Type B pancreatic cell (in vitro differentiated cells): ENCODE results near the gene PTPRF. TPM values are rescaled to one million over a fixed set of nuclear protein-coding genes. Genes with fewer than 3 reads are reported as not detected.

Experiments
- DNase-seq: peaks from one replicate; pipeline ENCODE4 v3.0.0; 2021; ENCODE audit warnings: mixed read lengths; ENCODE audit not compliant: unreplicated experiment; ENCODE audit errors: extremely low spot score
- H3K27ac Mint-ChIP-seq: 2 replicates; pipeline ENCODE4 v1.8.0; 2021; ENCODE audit warnings: mild to moderate bottlenecking, mixed read lengths
- H3K27me3 Mint-ChIP-seq: 2 replicates; pipeline ENCODE4 v1.8.0; 2021; ENCODE audit warnings: mixed read lengths
- H3K36me3 Mint-ChIP-seq: 2 replicates; pipeline ENCODE4 v1.8.0; 2021; ENCODE audit warnings: mixed read lengths
- H3K4me1 Mint-ChIP-seq: one replicate; pipeline ENCODE4 v1.8.0; 2021; ENCODE audit warnings: mixed read lengths; ENCODE audit not compliant: unreplicated experiment
- H3K4me3 Mint-ChIP-seq: 2 replicates; pipeline ENCODE4 v1.8.0; 2021; ENCODE audit warnings: mild to moderate bottlenecking, mixed read lengths
- H3K9me3 Mint-ChIP-seq: 2 replicates; pipeline ENCODE4 v1.8.0; 2021; ENCODE audit warnings: mixed read lengths
- CTCF ChIP-seq: fragments of 200-600 bp; sonication (generic); conservative IDR thresholded peaks from 2 replicates; pipeline ENCODE4 v1.5.0; 2021; ENCODE audit warnings: antibody characterized with exemption, mild to moderate bottlenecking
- total RNA-seq: library from RNA; stranded (reverse); gene quantifications from 2 replicates; pipeline ENCODE4 v1.2.1, GENCODE V29; 2021; ENCODE audit warnings: low replicate concordance

Gene PTPRF
- total RNA-seq, 1 donor from 2014 or later = 260 TPM

- no peak overlapping the region for H3K4me3 Mint-ChIP-seq
- peaks cover 10% of the 10 kb centered on the region for H3K36me3 Mint-ChIP-seq
- no peaks in the 10 kb centered on the region for H3K9me3 Mint-ChIP-seq
- no peak for DNase-seq
- H3K4me1 Mint-ChIP-seq = no peaks in the 10 kb centered on the region
- no peaks in the 10 kb centered on the region for H3K27me3 Mint-ChIP-seq
- H3K27ac Mint-ChIP-seq = peak overlapping the region; percentile 29
- TF ChIP-seq CTCF = no peak
Observed at GRCh38 chr1:43622901-43623780, 92.5 kb downstream of the PTPRF start.

DNA sequence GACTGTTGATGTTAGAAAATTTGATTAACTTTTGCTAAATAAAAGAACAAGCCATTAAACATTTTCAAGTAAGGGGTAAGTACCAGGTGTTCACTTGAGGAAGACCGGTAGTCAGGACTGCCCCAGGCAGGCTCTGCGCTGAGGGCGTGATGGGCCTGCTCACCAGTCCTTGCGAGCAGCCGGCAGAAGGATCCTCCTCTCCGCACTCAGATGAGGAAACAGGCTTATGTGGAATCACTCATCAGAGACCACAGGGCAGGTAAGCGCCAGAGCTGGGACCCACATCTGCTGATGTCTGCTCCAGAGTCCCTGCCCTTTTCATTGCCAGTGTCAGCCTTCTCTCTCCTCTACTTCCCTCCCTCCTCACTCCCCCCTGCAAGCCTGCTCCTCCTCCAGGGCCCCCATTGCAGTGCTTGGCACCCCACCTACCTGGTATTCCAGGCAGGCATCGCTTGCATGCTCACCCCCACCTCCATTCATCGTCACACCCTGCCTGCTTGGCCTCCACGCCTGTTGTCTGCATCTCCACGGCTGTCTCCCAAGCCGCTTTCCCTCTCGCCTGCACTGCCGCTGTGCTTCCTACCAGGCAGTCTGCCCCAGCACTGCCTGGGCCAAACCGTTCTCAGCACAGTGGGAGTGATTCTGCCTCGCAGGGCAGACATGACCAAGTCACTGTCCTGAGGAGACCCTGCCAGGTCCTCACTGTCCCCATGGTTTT lies 94.5 kb downstream of the PTPRF start:
- H3K4me1 Mint-ChIP-seq = no peaks in the 10 kb centered on the region
- H3K27me3 Mint-ChIP-seq = no peaks in the 10 kb centered on the region
- DNase-seq = no peak
- H3K9me3 Mint-ChIP-seq = no peaks in the 10 kb centered on the region
- H3K4me3 Mint-ChIP-seq = no peak overlapping the region
- no peak overlapping the region for H3K27ac Mint-ChIP-seq
- TF ChIP-seq CTCF = no peak
- H3K36me3 Mint-ChIP-seq = peaks cover 10% of the 10 kb centered on the region

GRCh38 chr1:43632135-43632670 lies 101.5 kb downstream of the PTPRF start:
- Mint-ChIP-seq H3K4me3 (no peak overlapping the region), H3K4me1 (peaks cover 6% of the 10 kb centered on the region), H3K27me3 (peaks cover 3% of the 10 kb centered on the region), H3K9me3 (no peaks in the 10 kb centered on the region), H3K27ac (peak overlapping the region; percentile 51), H3K36me3 (peaks cover under 1% of the 10 kb centered on the region)
- no peak for DNase-seq
- TF ChIP-seq CTCF = no peak

DNA sequence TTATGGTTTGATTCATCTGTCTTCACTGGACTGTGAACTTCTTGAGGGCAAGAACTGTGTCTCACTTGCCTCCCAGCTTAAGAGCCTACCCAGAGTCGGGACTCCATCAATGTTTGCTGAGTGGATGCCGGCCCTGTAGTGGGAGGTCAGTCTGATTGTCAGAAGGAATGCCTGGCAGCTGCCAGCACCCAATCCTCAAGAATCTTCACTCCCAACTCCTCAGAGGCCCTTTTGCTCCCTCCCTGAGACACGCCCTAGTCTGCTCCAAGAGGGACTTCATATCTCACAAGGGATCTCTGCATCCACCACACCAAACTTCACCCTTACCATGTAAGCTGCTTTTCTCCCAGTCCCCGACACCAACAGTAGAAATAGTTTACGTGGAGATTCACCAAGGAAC lies 104.0 kb downstream of the PTPRF start:
- Mint-ChIP-seq H3K4me1 (peaks cover 6% of the 10 kb centered on the region), H3K9me3 (no peaks in the 10 kb centered on the region), H3K36me3 (no peaks in the 10 kb centered on the region), H3K27ac (no peak overlapping the region), H3K27me3 (peaks cover 3% of the 10 kb centered on the region), H3K4me3 (no peak overlapping the region)
- DNase-seq = no peak
- TF ChIP-seq CTCF = no peak

GRCh38 chr1:43636006-43636641 lies 105.4 kb downstream of the PTPRF start:
- Mint-ChIP-seq H3K27me3 (peaks cover 3% of the 10 kb centered on the region), H3K4me3 (no peak overlapping the region), H3K9me3 (no peaks in the 10 kb centered on the region), H3K27ac (no peak overlapping the region), H3K4me1 (peaks cover 11% of the 10 kb centered on the region), H3K36me3 (no peaks in the 10 kb centered on the region)
- TF ChIP-seq CTCF = no peak
- no peak for DNase-seq
